GM19240 (cell line): ENCODE results near the gene AHRR.
"Not testable (repeated sequence)": the region's sequence is repeated elsewhere in the genome, so short reads cannot be mapped to it uniquely, and the experiment has no call there.

Experiments
- DNase-seq: peaks from one replicate; pipeline ENCODE4 v3.0.0; 2011; ENCODE audit warnings: low spot score; ENCODE audit not compliant: insufficient read length

AHRR gene

DNA sequence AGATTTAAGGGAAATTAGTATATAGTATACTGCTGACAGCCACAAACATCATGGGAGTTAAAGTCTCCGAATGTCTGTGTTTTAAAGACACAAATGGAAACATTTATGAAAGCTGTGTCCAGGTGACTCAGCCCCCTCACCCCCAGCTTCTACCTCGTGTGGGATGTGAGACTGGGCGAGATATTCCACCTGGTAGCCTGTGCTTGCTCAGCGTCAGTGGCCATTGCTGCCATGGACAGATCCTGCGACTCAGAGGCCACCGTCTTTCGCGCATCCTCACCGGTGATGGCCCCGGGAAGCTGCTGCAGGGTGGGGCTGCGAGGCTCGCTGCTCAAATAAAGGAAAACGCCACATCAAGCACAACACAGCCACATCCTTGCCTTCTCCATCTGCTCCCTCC lies 90.2 kb downstream of the AHRR start:
- no peak for DNase-seq

DNA sequence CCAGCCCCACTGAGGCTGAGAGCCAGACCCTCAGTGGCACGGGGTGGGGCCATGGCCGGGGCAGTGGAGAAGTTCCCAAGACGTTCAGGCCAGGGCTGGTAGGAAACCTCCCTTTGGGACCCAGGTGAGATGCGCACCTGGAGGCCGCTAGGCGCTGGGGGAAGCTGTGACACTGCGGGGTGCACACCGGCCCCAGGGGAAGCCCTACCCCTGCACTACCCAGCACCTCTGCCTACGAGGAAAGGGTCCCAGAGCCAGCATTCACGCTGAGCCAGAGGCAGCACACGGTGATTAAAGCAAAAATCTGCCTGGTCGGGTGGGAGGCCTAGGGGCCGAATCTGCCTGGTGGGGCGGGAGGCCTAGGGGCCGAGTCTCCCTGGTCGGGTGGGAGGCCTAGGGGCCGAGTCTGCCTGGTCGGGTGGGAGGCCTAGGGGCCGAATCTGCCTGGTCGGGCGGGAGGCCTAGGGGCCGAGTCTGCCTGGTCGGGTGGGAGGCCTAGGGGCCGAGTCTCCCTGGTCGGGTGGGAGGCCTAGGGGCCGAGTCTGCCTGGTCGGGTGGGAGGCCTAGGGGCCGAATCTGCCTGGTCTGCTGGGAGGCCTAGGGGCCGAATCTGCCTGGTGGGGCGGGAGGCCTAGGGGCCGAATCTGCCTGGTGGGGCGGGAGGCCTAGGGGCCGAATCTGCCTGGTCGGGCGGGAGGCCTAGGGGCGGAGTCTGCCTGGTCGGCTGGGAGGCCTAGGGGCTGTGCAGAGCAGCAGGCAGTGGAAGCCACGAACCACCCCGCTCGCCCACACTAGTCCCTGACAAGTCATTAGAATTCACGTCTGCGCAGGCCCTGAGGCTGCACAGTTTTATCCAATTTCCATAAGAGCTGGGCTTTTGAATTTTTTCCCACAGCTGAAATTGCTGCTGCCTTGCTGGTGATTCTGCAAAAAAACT lies 93.7 kb downstream of the AHRR start:
- not testable (repeated sequence) for DNase-seq

DNA sequence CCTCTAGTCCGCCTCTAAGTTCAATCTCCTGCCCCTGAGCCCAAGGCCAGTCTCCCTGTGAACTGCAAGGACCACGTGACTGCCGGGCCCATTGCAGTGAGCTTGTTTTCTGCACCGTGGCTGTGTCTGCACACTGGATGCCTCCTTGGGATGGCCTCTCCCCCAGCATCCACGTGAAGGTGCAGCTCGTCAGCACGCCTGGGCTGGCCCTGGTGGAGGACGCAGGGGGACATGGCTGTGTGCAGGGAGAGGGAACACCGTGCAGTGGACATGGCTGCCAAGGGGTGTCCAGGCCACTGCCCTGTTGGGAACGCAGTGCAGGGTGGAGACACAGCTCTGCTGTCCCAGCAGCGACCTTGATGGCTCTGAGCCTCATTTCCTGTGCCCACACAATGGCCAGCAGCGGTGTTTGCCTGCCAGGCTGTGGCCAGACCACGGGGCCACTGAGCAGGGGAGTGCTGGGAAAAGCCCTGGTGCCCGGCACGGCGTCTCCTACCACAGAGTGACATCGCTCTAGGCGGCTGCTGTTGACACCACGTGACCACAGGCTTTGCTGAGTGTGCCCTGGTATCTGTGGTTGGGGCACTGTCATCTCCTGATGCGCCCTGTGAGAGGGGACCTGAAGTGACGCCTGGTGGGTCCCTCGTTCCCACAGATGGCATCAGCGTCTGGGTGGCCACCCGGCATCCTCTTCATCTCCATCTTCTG lies 94.6 kb downstream of the AHRR start:
- DNase-seq: no peak

DNA sequence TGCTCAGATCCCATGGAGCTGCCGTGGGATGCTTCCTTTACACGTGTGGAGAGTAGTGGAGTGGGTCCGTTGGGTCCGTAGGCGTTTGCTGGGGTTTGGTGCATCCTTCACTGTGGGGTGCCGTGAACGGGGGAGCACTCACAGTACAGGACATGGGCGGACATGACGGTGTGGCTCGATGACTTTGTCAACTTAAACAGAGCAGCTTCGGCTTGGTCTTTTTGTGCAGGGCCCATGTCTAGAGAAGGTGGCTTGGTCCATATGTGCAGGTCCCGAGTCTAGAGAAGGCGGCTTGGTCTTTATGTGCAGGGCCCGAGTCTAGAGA lies 95.1 kb downstream of the AHRR start:
- DNase-seq: no peak

DNA sequence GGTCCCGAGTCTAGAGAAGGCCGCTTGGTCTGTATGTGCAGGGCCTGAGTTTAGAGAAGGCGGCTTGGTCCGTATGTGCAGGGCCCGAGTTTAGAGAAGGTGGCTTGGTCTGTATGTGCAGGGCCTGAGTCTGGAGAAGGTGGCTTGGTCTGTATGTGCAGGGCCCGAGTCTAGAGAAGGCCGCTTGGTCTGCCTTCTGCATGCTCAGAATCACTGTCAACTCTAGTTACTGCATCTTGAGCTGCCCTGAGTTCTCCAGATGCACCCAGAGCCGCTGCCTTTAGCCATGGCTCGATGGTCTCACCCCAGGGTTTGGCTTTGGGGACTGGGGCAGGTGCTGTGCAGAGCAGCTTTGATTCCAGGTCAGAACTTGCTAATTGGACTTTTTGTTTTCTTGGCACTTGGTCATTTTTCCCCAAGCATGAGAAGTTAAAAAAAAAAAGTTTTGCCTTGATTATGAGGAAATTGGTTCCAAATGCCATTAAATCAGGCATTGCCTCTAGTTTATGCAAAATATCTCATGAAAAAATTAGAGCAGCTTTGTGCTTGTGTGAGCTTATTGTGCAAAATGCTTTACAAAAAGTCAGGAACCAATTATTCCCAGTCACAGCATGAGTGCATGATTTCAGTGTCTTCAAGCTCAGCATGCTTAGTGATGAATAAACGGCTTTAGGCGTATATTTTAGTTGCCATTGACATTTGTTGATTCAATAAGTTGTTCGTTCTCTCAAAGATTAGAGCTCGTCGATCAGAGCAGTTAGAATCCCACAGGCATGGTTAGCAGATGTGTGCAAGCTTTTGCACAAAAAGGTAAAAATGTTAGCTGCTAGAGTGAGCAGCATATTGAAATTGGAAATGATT lies 96.0 kb downstream of the AHRR start:
- no peak for DNase-seq

DNA sequence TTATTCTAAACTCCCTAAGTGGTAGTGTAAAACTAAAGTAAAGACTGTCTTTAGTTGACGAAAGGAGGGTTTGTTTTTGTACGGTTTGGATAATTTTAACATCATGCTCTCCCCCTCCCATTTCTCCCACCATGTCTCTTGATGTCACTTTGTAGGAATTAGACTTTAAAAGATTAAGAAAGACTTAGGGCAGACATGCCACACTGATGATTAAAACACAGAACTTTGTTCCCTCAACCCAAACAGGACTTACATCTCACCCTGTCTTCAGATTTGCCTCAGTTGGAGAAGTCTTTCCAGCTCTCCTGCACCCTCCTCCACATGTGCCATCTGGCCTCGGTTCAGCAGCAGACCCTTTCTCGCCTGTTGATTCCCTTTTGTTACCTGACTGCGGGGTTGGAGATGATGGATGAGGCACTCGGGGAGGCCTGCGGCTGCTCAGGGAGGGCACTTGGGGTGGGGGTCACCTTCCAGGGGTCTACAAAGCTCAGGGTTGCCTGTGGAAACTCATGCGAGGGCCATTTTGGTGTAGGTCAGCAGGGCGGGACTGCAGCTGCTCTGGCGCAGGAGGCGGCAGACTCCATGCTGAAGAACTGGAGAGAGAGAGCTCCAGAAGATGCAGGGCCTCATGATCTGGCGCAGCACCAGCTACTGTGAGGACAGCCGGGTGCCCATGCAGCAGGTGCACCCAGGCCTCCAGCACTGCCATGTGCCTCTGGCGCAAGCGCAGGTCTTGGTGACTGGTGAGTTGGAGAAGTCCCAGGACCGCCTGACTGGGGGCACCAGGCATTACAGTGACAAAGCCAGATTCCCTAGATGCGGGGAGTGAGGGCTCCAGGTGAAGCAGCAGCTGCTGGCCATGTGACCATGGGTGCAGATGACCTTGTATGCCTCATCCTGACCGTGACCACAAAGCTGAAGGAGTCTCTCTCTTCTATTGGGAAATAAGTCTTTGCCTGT lies 96.9 kb downstream of the AHRR start:
- DNase-seq: no peak

DNA sequence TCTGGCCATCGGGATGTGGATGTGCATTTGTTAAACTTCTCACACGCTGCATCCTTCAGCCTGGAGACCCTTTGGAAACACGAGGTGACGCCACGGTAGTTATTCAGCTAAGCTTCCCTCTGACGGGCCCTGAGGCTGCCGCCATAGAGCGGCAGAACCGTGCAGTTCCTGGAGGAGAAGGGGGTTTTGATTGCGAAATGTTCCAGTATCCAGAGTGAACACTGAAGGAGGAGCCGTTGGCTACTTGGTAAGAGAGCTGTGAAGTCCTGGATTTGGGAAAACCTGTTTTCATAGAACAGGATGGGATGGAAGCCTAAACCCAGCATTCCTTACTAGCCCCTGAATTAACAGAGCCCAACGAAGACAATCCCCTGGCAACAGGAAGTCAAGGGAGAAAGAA lies 98.5 kb downstream of the AHRR start:
- DNase-seq: no peak

DNA sequence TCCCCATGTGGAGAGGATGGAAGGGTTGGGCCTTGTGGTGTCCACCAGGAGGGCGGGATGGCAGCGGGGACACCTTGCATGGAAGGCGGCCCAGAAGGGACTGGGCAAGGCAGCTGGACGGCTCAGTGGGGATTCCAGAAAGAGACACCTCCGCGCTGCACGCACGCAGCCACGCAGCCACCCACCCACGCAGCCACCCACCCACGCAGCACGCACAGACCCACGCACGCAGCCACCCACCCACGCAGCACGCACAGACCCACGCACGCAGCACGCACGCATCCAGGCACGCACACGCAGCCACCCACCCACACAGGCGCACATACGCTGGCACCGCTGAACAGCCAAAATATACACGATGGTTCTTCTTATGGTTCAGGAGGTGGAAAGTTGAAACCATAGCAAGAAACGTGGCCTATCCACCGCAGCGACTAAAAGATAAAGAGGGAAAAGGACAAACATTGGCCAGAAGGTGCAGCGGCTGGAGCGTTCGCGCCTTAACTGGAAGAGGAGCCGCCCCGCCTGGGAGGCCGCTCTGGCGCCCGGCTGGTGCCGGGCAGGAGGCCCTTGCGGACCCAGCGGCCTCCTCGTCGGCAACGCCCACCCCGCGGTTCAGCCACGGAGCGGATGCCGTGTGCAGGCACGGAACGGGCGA lies 99.2 kb downstream of the AHRR start:
- DNase-seq: no peak

DNA sequence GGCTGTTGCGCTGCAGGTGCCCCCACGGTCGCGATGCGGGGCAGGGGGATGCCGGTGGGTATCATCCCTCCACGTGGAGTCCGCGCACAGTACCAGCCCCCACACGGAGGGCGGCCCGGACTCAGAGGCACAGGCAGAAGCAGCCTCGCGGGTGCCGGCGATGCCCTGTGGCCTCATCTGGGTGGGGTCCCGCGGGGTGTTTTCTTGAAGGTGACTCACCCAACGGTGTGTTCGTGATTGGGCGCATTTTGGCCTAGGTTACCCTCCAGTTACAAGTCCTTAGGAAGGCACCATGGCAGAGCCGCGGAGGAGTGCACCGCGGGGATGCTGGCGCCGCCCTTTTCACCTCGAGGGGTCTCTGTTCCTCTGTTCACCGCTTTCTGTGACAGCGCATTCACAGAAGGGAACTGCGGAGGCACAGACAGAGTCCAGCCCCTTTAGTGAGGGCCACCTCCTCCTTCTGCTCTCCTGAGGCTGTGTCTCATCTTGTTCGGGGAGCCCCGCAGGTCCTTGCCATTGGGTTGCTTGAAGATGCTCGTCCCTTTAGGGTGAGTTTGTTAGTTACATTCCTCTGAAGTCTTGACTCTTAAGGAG lies 99.9 kb downstream of the AHRR start:
- DNase-seq: no peak

DNA sequence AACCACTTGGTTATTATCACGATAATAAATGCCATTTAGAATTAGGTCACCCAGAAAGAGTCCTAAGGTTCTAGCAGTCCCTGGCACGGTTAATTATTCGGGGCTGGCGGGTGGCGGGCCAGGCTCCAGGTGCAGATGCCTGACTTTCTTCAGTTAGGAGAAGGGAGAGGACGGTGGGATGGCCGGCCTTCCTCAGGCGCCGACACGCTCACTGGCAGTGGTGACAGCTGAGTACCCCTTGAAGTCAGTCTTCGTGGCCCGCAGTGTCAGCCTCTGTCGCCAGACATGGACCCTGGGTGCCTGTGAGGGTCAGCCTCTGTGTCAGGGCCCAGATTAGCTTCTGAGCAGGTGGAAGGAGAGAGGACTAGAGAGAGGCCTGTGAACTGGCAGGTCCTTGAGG lies 100.4 kb downstream of the AHRR start:
- DNase-seq: no peak

DNA sequence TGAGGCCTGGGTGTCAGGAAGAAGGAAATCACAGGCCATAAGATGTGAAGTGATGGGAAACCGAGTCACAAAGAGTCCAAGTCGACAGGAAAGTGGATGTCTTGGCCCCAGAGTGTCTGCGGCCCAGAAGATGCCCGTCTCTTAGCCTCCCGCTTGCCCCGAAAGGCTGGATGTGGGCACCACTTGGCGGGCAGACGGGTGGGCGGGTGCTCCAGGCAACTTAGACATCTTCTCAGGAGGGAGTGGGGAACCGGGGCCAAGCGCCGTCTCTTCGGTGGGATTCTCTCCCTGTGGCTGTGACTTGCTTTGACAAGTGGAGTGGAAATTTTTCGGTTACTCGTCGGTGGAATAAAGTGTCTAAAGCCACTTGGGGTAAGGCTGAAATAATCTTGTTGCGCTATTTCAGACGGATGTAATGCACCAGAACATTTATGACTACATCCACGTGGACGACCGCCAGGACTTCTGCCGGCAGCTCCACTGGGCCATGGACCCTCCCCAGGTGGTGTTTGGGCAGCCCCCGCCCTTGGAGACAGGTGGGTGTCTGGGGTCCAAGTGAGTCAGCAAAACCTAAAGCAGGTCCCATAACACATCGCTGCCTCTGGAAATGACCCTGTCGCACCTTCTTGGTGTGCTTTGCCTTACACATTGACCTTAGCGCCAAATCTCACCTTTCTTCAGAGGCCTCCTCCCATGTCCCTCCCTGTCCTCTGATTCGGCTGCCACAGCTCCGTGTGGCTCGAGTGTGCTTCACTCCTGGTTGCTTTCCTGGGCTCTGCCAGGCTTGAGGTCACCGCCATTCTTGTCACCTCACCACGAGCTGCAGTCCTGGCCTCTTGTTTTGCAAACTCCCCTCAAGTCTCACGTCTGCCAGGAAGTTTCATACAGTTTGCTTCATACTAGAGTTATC lies 101.1 kb downstream of the AHRR start:
- no peak for DNase-seq

DNA sequence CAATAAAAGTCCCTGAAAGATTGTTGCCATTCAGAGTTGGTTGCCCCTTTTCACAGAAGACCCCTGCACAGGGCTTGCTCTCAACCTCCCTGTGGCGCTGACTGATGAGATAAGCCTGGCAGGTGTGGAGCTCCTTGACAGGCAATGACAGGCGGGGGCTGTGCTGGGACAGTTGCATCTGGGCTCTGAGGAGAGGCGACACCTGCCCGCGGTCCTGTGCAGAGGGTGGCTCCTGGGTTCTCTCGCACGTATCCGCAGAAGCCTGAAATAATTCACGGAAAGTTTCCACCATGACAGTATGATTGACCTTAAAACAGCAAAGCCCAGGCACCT lies 101.7 kb downstream of the AHRR start:
- DNase-seq: no peak

DNA sequence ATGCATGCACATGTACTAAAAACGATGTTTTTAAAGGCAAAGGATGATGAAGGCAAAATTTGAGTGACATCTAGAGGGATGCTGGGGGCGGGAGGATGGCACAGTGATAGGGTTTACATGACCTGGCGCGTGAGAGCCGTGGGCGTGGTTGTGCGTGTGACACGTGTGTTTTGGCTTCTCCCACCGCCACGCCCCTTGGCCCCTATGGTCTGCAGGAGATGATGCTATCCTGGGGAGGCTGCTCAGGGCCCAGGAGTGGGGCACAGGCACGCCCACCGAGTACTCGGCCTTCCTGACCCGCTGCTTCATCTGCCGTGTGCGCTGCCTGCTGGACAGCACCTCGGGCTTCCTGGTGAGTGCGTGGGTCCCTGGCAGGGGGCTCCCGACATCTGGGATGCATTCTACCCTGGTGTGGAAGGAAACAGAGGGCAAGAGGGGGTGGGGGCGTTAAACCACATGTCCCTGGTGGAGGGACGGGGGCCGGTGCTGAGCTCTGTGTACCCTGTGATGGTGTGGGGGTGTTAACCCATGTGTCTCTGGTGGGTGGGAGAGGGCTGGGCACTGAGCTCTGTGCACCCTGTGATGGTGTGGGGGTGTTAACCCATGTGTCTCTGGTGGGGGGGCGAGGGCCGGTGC lies 102.2 kb downstream of the AHRR start:
- no peak for DNase-seq

DNA sequence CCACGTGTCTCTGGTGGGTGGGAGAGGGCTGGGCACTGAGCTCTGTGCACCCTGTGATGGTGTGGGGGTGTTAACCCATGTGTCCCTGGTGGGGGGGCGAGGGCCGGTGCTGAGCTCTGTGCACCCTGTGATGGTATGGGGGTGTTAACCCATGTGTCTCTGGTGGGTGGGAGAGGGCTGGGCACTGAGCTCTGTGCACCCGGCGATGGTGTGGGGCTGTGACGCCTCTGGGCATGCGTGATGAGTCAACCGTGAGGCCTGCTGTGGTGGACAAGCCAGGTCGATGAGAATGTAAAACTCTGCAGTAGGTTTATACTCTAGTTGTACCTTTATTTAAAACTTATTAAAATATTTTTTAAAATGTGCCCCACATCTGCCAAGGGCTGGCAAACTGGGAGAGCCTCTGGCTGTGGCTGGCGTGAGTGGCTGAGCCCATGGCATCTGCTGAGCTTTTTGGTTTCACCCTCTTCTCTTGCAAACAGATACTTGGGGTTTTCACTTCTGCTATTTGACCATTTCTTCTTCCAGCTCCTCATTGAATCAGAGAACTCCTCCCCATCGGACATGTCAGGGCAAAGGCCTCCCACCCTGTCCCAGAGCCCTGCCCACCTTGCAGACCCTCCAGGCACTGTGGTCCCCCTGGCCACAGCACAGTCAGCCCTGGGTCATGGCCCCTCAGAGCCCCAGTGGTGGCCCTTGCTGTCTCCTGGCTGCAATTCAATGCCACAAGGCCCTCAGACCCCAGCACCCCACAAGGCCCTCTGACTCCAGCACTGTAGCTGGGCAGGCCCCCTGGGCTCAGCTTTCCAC lies 103.0 kb downstream of the AHRR start:
- peak; percentile 86 for DNase-seq

DNA sequence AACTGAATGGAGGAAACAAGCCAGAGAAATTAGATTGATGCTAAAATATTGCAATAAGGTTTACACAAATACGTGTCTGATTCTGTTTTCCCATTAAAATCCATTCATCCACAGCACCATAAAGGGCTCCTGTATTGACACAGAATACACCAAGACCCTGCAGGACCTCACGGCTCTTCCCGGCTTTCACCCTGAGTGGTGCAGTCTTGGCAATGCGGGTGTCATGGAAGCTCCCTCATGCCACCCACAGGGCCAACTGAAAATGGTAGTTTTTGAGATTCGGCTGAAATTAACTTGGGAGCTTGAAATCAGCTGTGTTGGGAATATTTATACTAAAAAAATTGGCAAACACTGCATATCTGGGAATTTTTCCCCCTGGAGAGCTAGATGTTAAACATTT lies 104.2 kb downstream of the AHRR start:
- no peak for DNase-seq

DNA sequence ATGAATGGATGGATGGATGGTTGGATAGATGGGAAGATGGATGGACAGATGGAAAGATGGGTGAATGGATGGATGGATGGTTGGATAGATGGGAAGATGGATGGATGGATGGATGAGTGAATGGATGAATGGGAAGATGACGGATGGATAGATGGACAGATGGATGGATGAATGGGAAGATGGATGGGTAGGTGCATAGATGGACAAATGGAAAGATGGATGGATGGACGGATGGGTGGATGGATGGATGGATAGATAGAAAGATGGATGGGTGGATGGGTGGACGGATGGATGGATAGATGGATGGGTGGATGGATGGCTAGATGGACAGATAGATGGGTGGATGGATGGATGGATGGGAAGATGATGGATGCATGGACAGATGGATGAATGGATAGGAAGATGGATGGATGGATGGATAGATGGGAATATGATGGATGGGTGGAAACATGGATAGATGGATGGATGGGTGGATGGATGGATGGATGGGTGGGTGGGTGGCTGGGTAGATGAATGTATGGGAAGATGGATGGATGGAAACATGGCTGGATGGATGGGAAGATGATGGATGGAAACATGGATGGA lies 105.0 kb downstream of the AHRR start:
- no peak for DNase-seq

DNA sequence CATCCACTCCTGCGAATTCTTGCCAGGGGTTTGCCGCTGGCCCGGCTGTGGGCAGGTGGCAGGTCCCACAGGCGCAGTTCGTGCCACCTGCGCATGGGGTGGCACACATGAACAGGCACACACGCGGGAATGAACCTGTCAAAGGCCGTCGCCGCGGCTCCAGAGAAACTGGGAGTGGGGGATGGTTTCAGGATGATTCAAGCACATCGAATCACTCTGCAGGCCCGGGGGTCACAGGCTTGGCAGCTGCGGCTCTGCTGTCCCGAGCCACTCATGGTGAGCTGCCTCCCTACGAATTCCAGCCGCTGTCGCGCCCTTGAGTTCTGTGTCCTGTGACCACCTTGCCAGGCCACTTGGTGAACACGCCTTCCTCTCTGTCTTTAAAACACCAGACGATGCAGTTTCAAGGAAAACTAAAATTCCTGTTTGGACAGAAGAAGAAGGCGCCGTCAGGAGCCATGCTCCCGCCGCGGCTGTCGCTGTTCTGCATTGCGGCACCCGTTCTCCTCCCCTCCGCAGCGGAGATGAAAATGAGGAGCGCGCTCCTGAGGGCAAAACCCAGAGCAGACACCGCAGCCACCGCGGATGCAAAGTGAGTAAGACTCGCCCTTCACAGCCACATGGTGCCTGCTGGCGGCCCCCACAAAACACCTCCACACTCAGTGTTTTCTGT lies 106.0 kb downstream of the AHRR start:
- no peak for DNase-seq
